Measurements from ENCODE around the gene TMED4. TPM values are rescaled to one million over a fixed set of nuclear protein-coding genes. Genes with fewer than 3 reads are reported as not detected.

Gene TMED4
- total RNA-seq, 1 experiment from 2014 or later: 79.5 TPM

GRCh38 chr7:44537442-44537841 lies 44.6 kb downstream of the TMED4 start:
- H3K36me3 ChIP-seq (ENCODE audit: insufficient read depth, low read length, poor library complexity, severe bottlenecking): no peaks in the 10 kb centered on the region
- CTCF ChIA-PET: interaction anchor here (0.6 kb wide), 1 partner anchor 9 kb away, joined by 4 read pairs; no protein-coding TSS in a partner anchor
- no peak overlapping the region for H3K4me3 ChIP-seq (ENCODE audit: low read depth, low read length, poor library complexity, severe bottlenecking)
- TF ChIP-seq EZH2 (IDR thresholded peaks at IDR 0.05; ENCODE audit: borderline replicate concordance, low read depth, low read length, poor library complexity, severe bottlenecking): no peak
- TF ChIP-seq CTCF (conservative IDR thresholded peaks at IDR 0.05; ENCODE audit: low read depth, low read length): no peak
- H3K27me3 ChIP-seq (replicated peaks; ENCODE audit: insufficient read depth, low read depth, low read length, poor library complexity): no peaks in the 10 kb centered on the region
- no peak overlapping the region for H3K27ac ChIP-seq (ENCODE audit: low read depth, low read length, poor library complexity, severe bottlenecking)
- no TSS peak for BruUV-seq (replicated peaks)
- DNase-seq (ENCODE audit: low spot score): no peak
- no peaks in the 10 kb centered on the region for H3K4me1 ChIP-seq (ENCODE audit: insufficient read depth, low read length, poor library complexity, severe bottlenecking)
- POLR2A ChIA-PET (ENCODE audit: low non-redundant PET): no interaction called here
- intact Hi-C loops (cut with micrococcal nuclease; ENCODE audit: unreplicated experiment): no loop called here
- no peaks in the 10 kb centered on the region for H3K9me3 ChIP-seq (ENCODE audit: low read depth, low read length, poor library complexity, severe bottlenecking)

- ChIA-PET CTCF (no interaction called here), POLR2A (ENCODE audit: low non-redundant PET) (no interaction called here)
- no peak for TF ChIP-seq CTCF (conservative IDR thresholded peaks at IDR 0.05; ENCODE audit: low read depth, low read length)
- no peak for TF ChIP-seq EZH2 (IDR thresholded peaks at IDR 0.05; ENCODE audit: borderline replicate concordance, low read depth, low read length, poor library complexity, severe bottlenecking)
- intact Hi-C loops (cut with micrococcal nuclease; ENCODE audit: unreplicated experiment): no loop called here
- Histone ChIP-seq H3K27me3 (replicated peaks; ENCODE audit: insufficient read depth, low read depth, low read length, poor library complexity) (no peaks in the 10 kb centered on the region), H3K4me3 (ENCODE audit: low read depth, low read length, poor library complexity, severe bottlenecking) (no peak overlapping the region), H3K4me1 (ENCODE audit: insufficient read depth, low read length, poor library complexity, severe bottlenecking) (no peaks in the 10 kb centered on the region), H3K36me3 (ENCODE audit: insufficient read depth, low read length, poor library complexity, severe bottlenecking) (no peaks in the 10 kb centered on the region), H3K27ac (ENCODE audit: low read depth, low read length, poor library complexity, severe bottlenecking) (no peak overlapping the region), H3K9me3 (ENCODE audit: low read depth, low read length, poor library complexity, severe bottlenecking) (no peaks in the 10 kb centered on the region)
- no TSS peak for BruUV-seq (replicated peaks)
- no peak for DNase-seq (ENCODE audit: low spot score)
Observed at GRCh38 chr7:44536090-44536489, 45.9 kb downstream of the TMED4 start.

GRCh38 chr7:44535348-44536064 lies 46.5 kb downstream of the TMED4 start:
- ChIA-PET CTCF (no interaction called here), POLR2A (ENCODE audit: low non-redundant PET) (interaction anchor here (0.6 kb wide), 1 partner anchor 15 kb away, joined by 4 read pairs; no protein-coding TSS in a partner anchor)
- TF ChIP-seq CTCF (conservative IDR thresholded peaks at IDR 0.05; ENCODE audit: low read depth, low read length) (no peak), EZH2 (IDR thresholded peaks at IDR 0.05; ENCODE audit: borderline replicate concordance, low read depth, low read length, poor library complexity, severe bottlenecking) (no peak)
- no peak for DNase-seq (ENCODE audit: low spot score)
- Histone ChIP-seq H3K9me3 (ENCODE audit: low read depth, low read length, poor library complexity, severe bottlenecking) (no peaks in the 10 kb centered on the region), H3K27ac (ENCODE audit: low read depth, low read length, poor library complexity, severe bottlenecking) (no peak overlapping the region), H3K4me3 (ENCODE audit: low read depth, low read length, poor library complexity, severe bottlenecking) (no peak overlapping the region), H3K27me3 (replicated peaks; ENCODE audit: insufficient read depth, low read depth, low read length, poor library complexity) (no peaks in the 10 kb centered on the region), H3K36me3 (ENCODE audit: insufficient read depth, low read length, poor library complexity, severe bottlenecking) (no peaks in the 10 kb centered on the region), H3K4me1 (ENCODE audit: insufficient read depth, low read length, poor library complexity, severe bottlenecking) (no peaks in the 10 kb centered on the region)
- BruUV-seq (replicated peaks): no TSS peak
- intact Hi-C loops (cut with micrococcal nuclease; ENCODE audit: unreplicated experiment): no loop called here
